DND-41 (cell line): Measurements from ENCODE around the gene SLC2A8.

Source experiments
- ATAC-seq: fragments of 200-7000 bp; cut with Tn5 transposase; 3 replicates; pipeline ENCODE4 v1.9.1; 2021; ENCODE audit warnings: low read depth; ENCODE audit not compliant: insufficient read depth
- DNase-seq: peaks from one replicate; pipeline ENCODE4 v3.0.0-alpha.2; 2020
- H2AFZ ChIP-seq: 2 replicates; pipeline ENCODE4 v1.6.0; 2012; ENCODE audit warnings: low read depth, low read length
- H3K27ac ChIP-seq: 2 replicates; pipeline ENCODE4 v1.5.1; 2012; ENCODE audit warnings: low read length, inconsistent platforms
- H3K27me3 ChIP-seq: fragments of 200-600 bp; sonication (generic); 2 replicates; pipeline ENCODE4 v1.6.0; 2012; ENCODE audit warnings: low read length, mild to moderate bottlenecking, inconsistent platforms; ENCODE audit not compliant: insufficient read depth, poor library complexity
- H3K36me3 ChIP-seq: 2 replicates; pipeline ENCODE4 v1.5.1; 2012; ENCODE audit warnings: low read length, inconsistent platforms; ENCODE audit not compliant: insufficient read depth
- H3K4me1 ChIP-seq: 2 replicates; pipeline ENCODE4 v1.5.1; 2012; ENCODE audit warnings: mild to moderate bottlenecking, low read length; ENCODE audit not compliant: insufficient read depth
- H3K4me2 ChIP-seq: 2 replicates; pipeline ENCODE4 v1.6.0; 2012; ENCODE audit warnings: mild to moderate bottlenecking, moderate library complexity, low read length, inconsistent platforms; ENCODE audit not compliant: insufficient read depth
- H3K4me3 ChIP-seq, 2 experiments: fragments of 200-600 bp in 1 of 2; shearing (Covaris generic) in 1 of 2; 2 replicates each; pipeline ENCODE4 v1.5.1; 2012 to 2016; ENCODE audit warnings: inconsistent platforms in 2 of 2, low read length in 2 of 2, mild to moderate bottlenecking in 2 of 2, low read depth in 1 of 2, moderate library complexity in 1 of 2
- H3K79me2 ChIP-seq: 2 replicates; pipeline ENCODE4 v1.6.0; 2012; ENCODE audit warnings: low read length, inconsistent platforms; ENCODE audit not compliant: insufficient read depth
- H3K9ac ChIP-seq: 2 replicates; pipeline ENCODE4 v1.6.0; 2012; ENCODE audit warnings: low read depth, mild to moderate bottlenecking, inconsistent platforms, low read length, moderate library complexity
- H3K9me3 ChIP-seq: 2 replicates; pipeline ENCODE4 v1.5.1; 2012; ENCODE audit warnings: low read length, moderate library complexity, mild to moderate bottlenecking, inconsistent platforms; ENCODE audit not compliant: insufficient read depth, severe bottlenecking
- H4K20me1 ChIP-seq: 2 replicates; pipeline ENCODE4 v1.6.0; 2012; ENCODE audit warnings: low read length; ENCODE audit not compliant: insufficient read depth
- EZH2 ChIP-seq: IDR thresholded peaks from 3 replicates; pipeline ENCODE4 v1.6.1; 2012; ENCODE audit warnings: borderline replicate concordance, low read depth, mild to moderate bottlenecking, moderate library complexity, low read length, inconsistent platforms; ENCODE audit not compliant: severe bottlenecking
- TF ChIP-seq, protein P1 (sequence below): IDR thresholded peaks from 2 replicates; pipeline ENCODE4 v1.5.1; 2012; ENCODE audit warnings: borderline replicate concordance, low read length, moderate library complexity, mild to moderate bottlenecking; ENCODE audit not compliant: poor library complexity, severe bottlenecking; ENCODE audit errors: extremely low read depth

The SLC2A8 gene

DNA sequence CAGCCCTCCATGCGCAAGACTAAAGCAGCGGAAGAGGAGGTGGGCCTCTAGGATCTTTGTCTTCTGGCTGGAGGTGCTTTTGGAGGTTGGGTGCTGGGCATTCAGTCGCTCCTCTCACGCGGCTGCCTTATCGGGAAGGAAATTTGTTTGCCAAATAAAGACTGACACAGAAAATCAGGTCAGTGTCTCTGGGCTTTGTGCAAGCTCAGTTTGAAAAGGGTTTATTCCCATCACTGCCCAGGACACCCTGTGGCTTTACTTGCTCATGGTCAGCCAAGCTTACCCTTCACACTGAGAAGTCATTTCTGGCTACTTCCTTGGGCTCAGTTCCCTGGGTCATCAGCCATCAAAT lies 10.5 kb downstream of the SLC2A8 start:
- H3K27me3 ChIP-seq = peaks cover 25% of the 10 kb centered on the region
- no peak overlapping the region for H3K4me3 ChIP-seq
- no peaks in the 10 kb centered on the region for H3K79me2 ChIP-seq
- H3K9me3 ChIP-seq = no peaks in the 10 kb centered on the region
- H3K4me2 ChIP-seq = no peak overlapping the region
- peaks cover 51% of the 10 kb centered on the region for H4K20me1 ChIP-seq
- no peaks in the 10 kb centered on the region for H3K36me3 ChIP-seq
- TF ChIP-seq, protein P1, sequence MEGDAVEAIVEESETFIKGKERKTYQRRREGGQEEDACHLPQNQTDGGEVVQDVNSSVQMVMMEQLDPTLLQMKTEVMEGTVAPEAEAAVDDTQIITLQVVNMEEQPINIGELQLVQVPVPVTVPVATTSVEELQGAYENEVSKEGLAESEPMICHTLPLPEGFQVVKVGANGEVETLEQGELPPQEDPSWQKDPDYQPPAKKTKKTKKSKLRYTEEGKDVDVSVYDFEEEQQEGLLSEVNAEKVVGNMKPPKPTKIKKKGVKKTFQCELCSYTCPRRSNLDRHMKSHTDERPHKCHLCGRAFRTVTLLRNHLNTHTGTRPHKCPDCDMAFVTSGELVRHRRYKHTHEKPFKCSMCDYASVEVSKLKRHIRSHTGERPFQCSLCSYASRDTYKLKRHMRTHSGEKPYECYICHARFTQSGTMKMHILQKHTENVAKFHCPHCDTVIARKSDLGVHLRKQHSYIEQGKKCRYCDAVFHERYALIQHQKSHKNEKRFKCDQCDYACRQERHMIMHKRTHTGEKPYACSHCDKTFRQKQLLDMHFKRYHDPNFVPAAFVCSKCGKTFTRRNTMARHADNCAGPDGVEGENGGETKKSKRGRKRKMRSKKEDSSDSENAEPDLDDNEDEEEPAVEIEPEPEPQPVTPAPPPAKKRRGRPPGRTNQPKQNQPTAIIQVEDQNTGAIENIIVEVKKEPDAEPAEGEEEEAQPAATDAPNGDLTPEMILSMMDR = no peak
- no peak for TF ChIP-seq EZH2
- no peak overlapping the region for H2AFZ ChIP-seq
- no peak for DNase-seq
- H3K27ac ChIP-seq = no peak overlapping the region
- no peak for ATAC-seq
- H3K9ac ChIP-seq = no peak overlapping the region
- no peaks in the 10 kb centered on the region for H3K4me1 ChIP-seq

DNA sequence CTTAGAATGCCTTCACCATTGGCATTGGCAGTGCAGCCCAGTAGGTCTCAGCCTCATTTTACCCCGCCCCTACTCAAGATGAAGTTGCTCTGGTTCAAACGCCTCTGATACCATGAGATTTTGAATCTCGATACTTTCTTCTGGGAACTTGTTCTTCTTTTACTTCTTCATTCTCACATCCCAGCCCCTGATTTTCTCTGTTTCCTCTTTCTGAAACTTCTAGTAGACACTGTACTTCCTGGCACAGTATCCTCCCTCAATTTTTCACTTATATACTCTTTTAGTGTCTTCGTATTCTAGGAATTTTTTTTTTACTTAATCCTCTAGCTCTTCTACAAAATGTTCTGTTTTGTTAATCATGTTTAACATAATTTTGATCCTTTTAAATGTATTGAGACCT lies 14.2 kb downstream of the SLC2A8 start:
- Histone ChIP-seq H2AFZ (no peak overlapping the region), H3K9me3 (no peaks in the 10 kb centered on the region), H3K27me3 (peaks cover 12% of the 10 kb centered on the region), H3K36me3 (no peaks in the 10 kb centered on the region), H3K27ac (no peak overlapping the region), H3K79me2 (no peaks in the 10 kb centered on the region), H3K9ac (no peak overlapping the region), H3K4me2 (no peak overlapping the region), H3K4me3 (no peak overlapping the region), H3K4me1 (no peaks in the 10 kb centered on the region), H4K20me1 (0 out of 2 replicates have a peak, but pooled peaks cover 18% of the 10 kb centered on the region)
- no peak for DNase-seq
- no peak for ATAC-seq
- TF ChIP-seq EZH2 = no peak
- TF ChIP-seq, protein P1 = no peak

DNA sequence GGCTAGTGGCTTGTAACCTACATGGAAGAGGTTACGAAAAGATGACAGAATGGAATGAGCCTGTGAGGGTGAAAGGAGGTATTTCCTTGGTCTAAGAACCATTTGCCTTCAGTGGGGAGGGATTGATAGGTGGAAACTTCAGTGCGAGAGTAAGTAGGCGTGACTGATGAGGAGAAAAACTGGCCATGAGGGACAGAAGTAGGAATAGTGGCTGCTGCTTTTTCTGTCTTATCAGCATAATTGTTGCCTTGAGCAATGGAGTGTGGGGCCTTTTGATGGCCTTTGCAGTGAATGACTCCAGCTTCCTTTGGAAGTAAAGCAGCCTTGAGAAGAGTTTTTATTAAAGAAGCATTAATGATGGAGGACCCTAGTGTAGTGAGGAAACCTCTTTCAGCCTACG lies 18.2 kb downstream of the SLC2A8 start:
- H3K36me3 ChIP-seq = no peaks in the 10 kb centered on the region
- no peak overlapping the region for H3K27ac ChIP-seq
- no peaks in the 10 kb centered on the region for H3K9me3 ChIP-seq
- H3K9ac ChIP-seq = no peak overlapping the region
- peaks cover 19% of the 10 kb centered on the region; the same call in 1 of the 2 replicates for H4K20me1 ChIP-seq
- H3K27me3 ChIP-seq = peaks cover 10% of the 10 kb centered on the region
- H3K4me2 ChIP-seq = no peak overlapping the region
- H3K4me1 ChIP-seq = no peaks in the 10 kb centered on the region
- H2AFZ ChIP-seq = no peak overlapping the region
- ATAC-seq (no peak), DNase-seq (no peak)
- TF ChIP-seq, protein P1 = no peak
- TF ChIP-seq EZH2 = no peak
- H3K79me2 ChIP-seq = no peaks in the 10 kb centered on the region
- H3K4me3 ChIP-seq = no peak overlapping the region

DNA sequence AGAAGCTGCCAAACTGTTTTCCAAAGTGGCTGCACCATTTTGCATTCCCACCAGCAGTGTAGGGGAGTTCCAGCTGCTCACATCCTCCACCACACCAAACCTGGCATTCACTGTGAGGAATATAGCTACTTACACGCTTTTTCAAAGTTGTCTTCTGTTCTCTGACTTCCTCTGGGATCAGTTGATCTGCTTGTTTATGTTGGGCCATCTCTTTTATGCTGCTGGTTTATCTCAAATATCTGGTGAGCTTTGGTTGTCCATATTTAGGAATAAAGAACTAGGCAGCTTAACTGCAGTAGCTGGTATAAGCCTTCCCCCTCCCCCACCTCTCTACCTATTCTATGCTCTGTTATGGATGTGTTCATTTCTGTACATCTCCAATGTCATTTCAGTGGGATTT lies 18.7 kb downstream of the SLC2A8 start:
- no peak overlapping the region for H2AFZ ChIP-seq
- H3K79me2 ChIP-seq = no peaks in the 10 kb centered on the region
- H3K9me3 ChIP-seq = no peaks in the 10 kb centered on the region
- H3K4me3 ChIP-seq = no peak overlapping the region
- ATAC-seq (no peak), DNase-seq (no peak)
- TF ChIP-seq, protein P1 = no peak
- no peak for TF ChIP-seq EZH2
- no peak overlapping the region for H3K4me2 ChIP-seq
- H3K4me1 ChIP-seq = no peaks in the 10 kb centered on the region
- H4K20me1 ChIP-seq = peaks cover 19% of the 10 kb centered on the region; the same call in 1 of the 2 replicates
- no peaks in the 10 kb centered on the region for H3K36me3 ChIP-seq
- H3K27me3 ChIP-seq = peaks cover 7% of the 10 kb centered on the region
- no peak overlapping the region for H3K27ac ChIP-seq
- no peak overlapping the region for H3K9ac ChIP-seq
